Measurements from ENCODE around the gene ESPNL.

The ESPNL gene

GRCh38 chr2:238131761-238132462 is 31.8 kb downstream of the ESPNL start:
- Histone ChIP-seq H3K36me3 (ENCODE audit: insufficient read depth, low read length) (no peaks in the 10 kb centered on the region), H3K4me1 (ENCODE audit: insufficient read depth, low read length) (peaks cover 2% of the 10 kb centered on the region; the same call in 1 of the 2 replicates), H3K9me3 (ENCODE audit: control insufficient read depth, insufficient read depth, low read length) (no peaks in the 10 kb centered on the region), H3K9ac (ENCODE audit: low read depth, low read length) (no peak overlapping the region)

- no peaks in the 10 kb centered on the region for H3K9me3 ChIP-seq (ENCODE audit: control insufficient read depth, insufficient read depth, low read length)
- no peak overlapping the region for H3K9ac ChIP-seq (ENCODE audit: low read depth, low read length)
- no peaks in the 10 kb centered on the region for H3K36me3 ChIP-seq (ENCODE audit: insufficient read depth, low read length)
- no peaks in the 10 kb centered on the region for H3K4me1 ChIP-seq (ENCODE audit: insufficient read depth, low read length)
These were observed 32.6 kb downstream of the ESPNL start for GRCh38 chr2:238132463-238133450.

- Histone ChIP-seq H3K36me3 (ENCODE audit: insufficient read depth, low read length) (no peaks in the 10 kb centered on the region), H3K4me1 (ENCODE audit: insufficient read depth, low read length) (no peaks in the 10 kb centered on the region; the same call in 1 of the 2 replicates), H3K9ac (ENCODE audit: low read depth, low read length) (no peak overlapping the region), H3K9me3 (ENCODE audit: control insufficient read depth, insufficient read depth, low read length) (no peaks in the 10 kb centered on the region)
These were observed 33.6 kb downstream of the ESPNL start for GRCh38 chr2:238133499-238134392.

GRCh38 chr2:238134393-238134785 is 34.2 kb downstream of the ESPNL start:
- Histone ChIP-seq H3K9me3 (ENCODE audit: control insufficient read depth, insufficient read depth, low read length) (no peaks in the 10 kb centered on the region), H3K36me3 (ENCODE audit: insufficient read depth, low read length) (no peaks in the 10 kb centered on the region), H3K9ac (ENCODE audit: low read depth, low read length) (no peak overlapping the region), H3K4me1 (ENCODE audit: insufficient read depth, low read length) (no peaks in the 10 kb centered on the region; the same call in 1 of the 2 replicates)

- H3K9ac ChIP-seq (ENCODE audit: low read depth, low read length) = no peak overlapping the region
- H3K4me1 ChIP-seq (ENCODE audit: insufficient read depth, low read length) = no peaks in the 10 kb centered on the region; the same call in 1 of the 2 replicates
- H3K36me3 ChIP-seq (ENCODE audit: insufficient read depth, low read length) = no peaks in the 10 kb centered on the region
- H3K9me3 ChIP-seq (ENCODE audit: control insufficient read depth, insufficient read depth, low read length) = no peaks in the 10 kb centered on the region
These were observed 35.5 kb downstream of the ESPNL start for GRCh38 chr2:238135601-238136150.

GRCh38 chr2:238136820-238137537 is 36.8 kb downstream of the ESPNL start:
- Histone ChIP-seq H3K9ac (ENCODE audit: low read depth, low read length) (no peak overlapping the region), H3K36me3 (ENCODE audit: insufficient read depth, low read length) (no peaks in the 10 kb centered on the region), H3K4me1 (ENCODE audit: insufficient read depth, low read length) (no peaks in the 10 kb centered on the region; the same call in 1 of the 2 replicates), H3K9me3 (ENCODE audit: control insufficient read depth, insufficient read depth, low read length) (no peaks in the 10 kb centered on the region)

- Histone ChIP-seq H3K9me3 (ENCODE audit: control insufficient read depth, insufficient read depth, low read length) (no peaks in the 10 kb centered on the region), H3K4me1 (ENCODE audit: insufficient read depth, low read length) (no peaks in the 10 kb centered on the region; the same call in 1 of the 2 replicates), H3K36me3 (ENCODE audit: insufficient read depth, low read length) (no peaks in the 10 kb centered on the region), H3K9ac (ENCODE audit: low read depth, low read length) (no peak overlapping the region)
These were observed 37.7 kb downstream of the ESPNL start for GRCh38 chr2:238137885-238138284.

GRCh38 chr2:238138331-238139195 is 38.4 kb downstream of the ESPNL start, which contains the start of gene KLHL30:
Gene KLHL30, plus strand, starts transcription at chr2:238138668. Its CDS starts 2,087 bp downstream, at chr2:238140755.
- Histone ChIP-seq H3K9me3 (ENCODE audit: control insufficient read depth, insufficient read depth, low read length) (no peaks in the 10 kb centered on the region), H3K4me1 (ENCODE audit: insufficient read depth, low read length) (no peaks in the 10 kb centered on the region; the same call in 1 of the 2 replicates), H3K36me3 (ENCODE audit: insufficient read depth, low read length) (no peaks in the 10 kb centered on the region), H3K9ac (ENCODE audit: low read depth, low read length) (no peak within 1 kb of the TSS)

- H3K36me3 ChIP-seq (ENCODE audit: insufficient read depth, low read length) = no peaks in the 10 kb centered on the region
- no peaks in the 10 kb centered on the region; the same call in 1 of the 2 replicates for H3K4me1 ChIP-seq (ENCODE audit: insufficient read depth, low read length)
- H3K9me3 ChIP-seq (ENCODE audit: control insufficient read depth, insufficient read depth, low read length) = no peaks in the 10 kb centered on the region
- H3K9ac ChIP-seq (ENCODE audit: low read depth, low read length) = no peak overlapping the region
These were observed 39.3 kb downstream of the ESPNL start for GRCh38 chr2:238139196-238140039.

GRCh38 chr2:238140040-238140439 is 39.9 kb downstream of the ESPNL start:
- Histone ChIP-seq H3K4me1 (ENCODE audit: insufficient read depth, low read length) (no peaks in the 10 kb centered on the region; the same call in 1 of the 2 replicates), H3K9ac (ENCODE audit: low read depth, low read length) (no peak overlapping the region), H3K9me3 (ENCODE audit: control insufficient read depth, insufficient read depth, low read length) (no peaks in the 10 kb centered on the region), H3K36me3 (ENCODE audit: insufficient read depth, low read length) (no peaks in the 10 kb centered on the region)

- Histone ChIP-seq H3K9me3 (ENCODE audit: control insufficient read depth, insufficient read depth, low read length) (no peaks in the 10 kb centered on the region), H3K9ac (ENCODE audit: low read depth, low read length) (no peak overlapping the region), H3K36me3 (ENCODE audit: insufficient read depth, low read length) (no peaks in the 10 kb centered on the region), H3K4me1 (ENCODE audit: insufficient read depth, low read length) (no peaks in the 10 kb centered on the region; the same call in 1 of the 2 replicates)
These were observed 40.8 kb downstream of the ESPNL start for GRCh38 chr2:238140721-238141540.
